ENCODE measurements around the gene SCAMP2. TPM values are rescaled to one million over a fixed set of nuclear protein-coding genes. Genes with fewer than 3 reads are reported as not detected.

SCAMP2 gene
- total and polyA plus RNA-seq, 2 of the 13 experiments (the other 11 are each of a cell fraction or from before 2014, with no cell fraction given), result 34.8 to 121 TPM

DNA sequence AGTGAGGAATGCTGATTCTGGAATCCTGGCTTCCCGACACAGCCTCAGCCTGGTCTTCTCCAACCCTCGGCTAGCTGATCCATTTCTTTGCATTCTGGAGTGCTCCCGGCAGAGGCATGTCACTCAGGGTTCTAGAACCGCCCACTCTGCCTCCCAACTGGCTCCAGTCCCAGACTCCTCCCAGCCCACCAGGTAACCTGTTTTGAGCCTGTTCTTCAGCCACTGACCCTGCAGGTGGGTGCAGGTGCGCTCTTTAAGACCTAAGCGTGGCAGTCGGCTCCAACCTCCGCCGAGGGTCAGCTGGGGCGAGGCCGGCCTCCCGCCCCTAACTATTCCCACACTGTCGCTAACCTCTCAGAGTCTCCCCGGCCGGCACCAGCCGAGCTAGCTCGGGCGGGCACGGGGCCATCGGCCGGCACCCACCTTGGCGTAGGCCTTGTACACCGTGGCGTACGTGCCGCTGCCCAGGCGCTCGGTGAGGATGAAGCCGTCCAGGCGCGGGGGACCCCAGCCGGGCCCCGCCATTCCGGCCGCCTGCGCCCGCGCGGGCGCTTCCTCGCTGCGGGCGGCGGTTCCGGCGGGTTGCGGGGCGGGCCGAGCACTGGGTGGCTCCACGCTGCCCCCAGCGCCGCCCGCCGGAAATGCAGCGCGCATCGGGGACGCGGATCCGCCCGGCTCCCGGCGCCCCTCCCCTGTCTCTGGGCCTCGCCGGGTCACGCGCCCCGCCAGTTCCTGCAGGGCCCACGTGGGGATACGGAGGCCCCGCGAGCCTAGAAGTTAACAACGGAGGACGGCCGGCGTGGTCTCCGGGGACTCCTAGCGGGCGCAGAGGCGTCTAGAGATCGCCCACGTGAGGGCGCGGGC lies 30.4 kb downstream of the SCAMP2 start, which contains the start of gene ULK3 (continued):
- TF ChIP-seq ZNF275 (CRISPR knock-in tag; IDR thresholded peaks at IDR 0.05; ENCODE audit: borderline replicate concordance), result no peak; the same call in 1 of the 2 replicates
- 0 out of 2 replicates have a peak, but pooled peaks have one; percentile 25 for TF ChIP-seq ZBTB43 (CRISPR knock-in tag; conservative IDR thresholded peaks at IDR 0.05)
- TF ChIP-seq SOX6 (IDR thresholded peaks at IDR 0.05), result no peak
- TF ChIP-seq SOX6 (CRISPR knock-in tag; IDR thresholded peaks at IDR 0.05), result 0 out of 2 replicates have a peak, but pooled peaks have one; percentile 23
- no peak for TF ChIP-seq ZIK1 (CRISPR knock-in tag; IDR thresholded peaks at IDR 0.05; ENCODE audit: borderline replicate concordance, low read depth)
- peak; percentile 58; the same call in 1 of the 2 replicates for TF ChIP-seq SP2 (CRISPR knock-in tag; IDR thresholded peaks at IDR 0.05)
- no peak for TF ChIP-seq ETV6 (CRISPR knock-in tag; conservative IDR thresholded peaks at IDR 0.05)
- no peak for TF ChIP-seq ZMYM3 (CRISPR knock-in tag; IDR thresholded peaks at IDR 0.05)
- no peak for TF ChIP-seq REXO4 (CRISPR knock-in tag; IDR thresholded peaks at IDR 0.05; ENCODE audit: borderline replicate concordance)
- no peak for TF ChIP-seq NFE2 (CRISPR knock-in tag; IDR thresholded peaks at IDR 0.05)
- TF ChIP-seq ZNF431 (CRISPR knock-in tag; IDR thresholded peaks at IDR 0.05; ENCODE audit: borderline replicate concordance, low read depth), result peak; percentile 55; the same call in 1 of the 2 replicates
- TF ChIP-seq HNRNPLL (IDR thresholded peaks at IDR 0.05; ENCODE audit: low read depth, low read length, poor library complexity, severe bottlenecking), result peak; percentile 69
- TF ChIP-seq, protein P1, sequence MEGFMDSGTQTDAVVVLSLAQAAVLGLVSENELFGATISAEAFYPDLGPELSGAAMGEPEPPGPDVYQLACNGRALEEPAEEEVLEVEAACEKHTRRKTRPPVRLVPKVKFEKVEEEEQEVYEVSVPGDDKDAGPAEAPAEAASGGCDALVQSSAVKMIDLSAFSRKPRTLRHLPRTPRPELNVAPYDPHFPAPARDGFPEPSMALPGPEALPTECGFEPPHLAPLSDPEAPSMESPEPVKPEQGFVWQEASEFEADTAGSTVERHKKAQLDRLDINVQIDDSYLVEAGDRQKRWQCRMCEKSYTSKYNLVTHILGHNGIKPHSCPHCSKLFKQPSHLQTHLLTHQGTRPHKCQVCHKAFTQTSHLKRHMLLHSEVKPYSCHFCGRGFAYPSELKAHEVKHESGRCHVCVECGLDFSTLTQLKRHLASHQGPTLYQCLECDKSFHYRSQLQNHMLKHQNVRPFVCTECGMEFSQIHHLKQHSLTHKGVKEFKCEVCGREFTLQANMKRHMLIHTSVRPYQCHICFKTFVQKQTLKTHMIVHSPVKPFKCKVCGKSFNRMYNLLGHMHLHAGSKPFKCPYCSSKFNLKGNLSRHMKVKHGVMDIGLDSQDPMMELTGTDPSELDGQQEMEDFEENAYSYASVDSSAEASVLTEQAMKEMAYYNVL (CRISPR knock-in tag; IDR thresholded peaks at IDR 0.05; ENCODE audit: borderline replicate concordance), result no peak; the same call in 1 of the 2 replicates
- no peak for TF ChIP-seq DDIT3 (CRISPR knock-in tag; IDR thresholded peaks at IDR 0.05)
- no peak for TF ChIP-seq ZFP1 (CRISPR knock-in tag; IDR thresholded peaks at IDR 0.05)
- TF ChIP-seq SATB2 (CRISPR knock-in tag; IDR thresholded peaks at IDR 0.05), result no peak
- peak; percentile 97 for TF ChIP-seq ZEB1 (IDR thresholded peaks at IDR 0.05; ENCODE audit: insufficient replicate concordance, low read depth)
- TF ChIP-seq, protein P2, sequence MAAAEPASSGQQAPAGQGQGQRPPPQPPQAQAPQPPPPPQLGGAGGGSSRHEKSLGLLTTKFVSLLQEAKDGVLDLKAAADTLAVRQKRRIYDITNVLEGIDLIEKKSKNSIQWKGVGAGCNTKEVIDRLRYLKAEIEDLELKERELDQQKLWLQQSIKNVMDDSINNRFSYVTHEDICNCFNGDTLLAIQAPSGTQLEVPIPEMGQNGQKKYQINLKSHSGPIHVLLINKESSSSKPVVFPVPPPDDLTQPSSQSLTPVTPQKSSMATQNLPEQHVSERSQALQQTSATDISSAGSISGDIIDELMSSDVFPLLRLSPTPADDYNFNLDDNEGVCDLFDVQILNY (CRISPR knock-in tag; conservative IDR thresholded peaks at IDR 0.05), result no peak
- no peak for TF ChIP-seq SMYD3 (CRISPR knock-in tag; IDR thresholded peaks at IDR 0.05)
- TF ChIP-seq RFX5 (IDR thresholded peaks at IDR 0.05; ENCODE audit: low read depth, low read length), result no peak
- TF ChIP-seq, protein P3, sequence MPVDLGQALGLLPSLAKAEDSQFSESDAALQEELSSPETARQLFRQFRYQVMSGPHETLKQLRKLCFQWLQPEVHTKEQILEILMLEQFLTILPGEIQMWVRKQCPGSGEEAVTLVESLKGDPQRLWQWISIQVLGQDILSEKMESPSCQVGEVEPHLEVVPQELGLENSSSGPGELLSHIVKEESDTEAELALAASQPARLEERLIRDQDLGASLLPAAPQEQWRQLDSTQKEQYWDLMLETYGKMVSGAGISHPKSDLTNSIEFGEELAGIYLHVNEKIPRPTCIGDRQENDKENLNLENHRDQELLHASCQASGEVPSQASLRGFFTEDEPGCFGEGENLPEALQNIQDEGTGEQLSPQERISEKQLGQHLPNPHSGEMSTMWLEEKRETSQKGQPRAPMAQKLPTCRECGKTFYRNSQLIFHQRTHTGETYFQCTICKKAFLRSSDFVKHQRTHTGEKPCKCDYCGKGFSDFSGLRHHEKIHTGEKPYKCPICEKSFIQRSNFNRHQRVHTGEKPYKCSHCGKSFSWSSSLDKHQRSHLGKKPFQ (CRISPR knock-in tag; IDR thresholded peaks at IDR 0.05; ENCODE audit: insufficient replicate concordance), result no peak
- peak; percentile 44; the same call in 1 of the 2 replicates for TF ChIP-seq JUN (CRISPR knock-in tag; IDR thresholded peaks at IDR 0.05)

All from HepG2 (cell line).